OCI-LY7 (cell line): Measurements from ENCODE around the gene FOXP1.

Source experiments
- EZH2phosphoT487 ChIP-seq: fragments of 200-600 bp; sonication (generic); IDR thresholded peaks from 2 replicates; pipeline ENCODE4 v1.6.1; 2018; ENCODE audit warnings: low read depth, borderline replicate concordance, mild to moderate bottlenecking, mixed run types, antibody characterized with exemption, low read length, moderate library complexity, mixed read lengths
- TF ChIP-seq, protein P1 (sequence below): fragments of 200-600 bp; sonication (generic); conservative IDR thresholded peaks from 2 replicates; pipeline ENCODE4 v1.5.1; 2014; ENCODE audit warnings: mild to moderate bottlenecking, antibody characterized with exemption, low read length, moderate library complexity, mixed read lengths

- TF ChIP-seq, protein P1, sequence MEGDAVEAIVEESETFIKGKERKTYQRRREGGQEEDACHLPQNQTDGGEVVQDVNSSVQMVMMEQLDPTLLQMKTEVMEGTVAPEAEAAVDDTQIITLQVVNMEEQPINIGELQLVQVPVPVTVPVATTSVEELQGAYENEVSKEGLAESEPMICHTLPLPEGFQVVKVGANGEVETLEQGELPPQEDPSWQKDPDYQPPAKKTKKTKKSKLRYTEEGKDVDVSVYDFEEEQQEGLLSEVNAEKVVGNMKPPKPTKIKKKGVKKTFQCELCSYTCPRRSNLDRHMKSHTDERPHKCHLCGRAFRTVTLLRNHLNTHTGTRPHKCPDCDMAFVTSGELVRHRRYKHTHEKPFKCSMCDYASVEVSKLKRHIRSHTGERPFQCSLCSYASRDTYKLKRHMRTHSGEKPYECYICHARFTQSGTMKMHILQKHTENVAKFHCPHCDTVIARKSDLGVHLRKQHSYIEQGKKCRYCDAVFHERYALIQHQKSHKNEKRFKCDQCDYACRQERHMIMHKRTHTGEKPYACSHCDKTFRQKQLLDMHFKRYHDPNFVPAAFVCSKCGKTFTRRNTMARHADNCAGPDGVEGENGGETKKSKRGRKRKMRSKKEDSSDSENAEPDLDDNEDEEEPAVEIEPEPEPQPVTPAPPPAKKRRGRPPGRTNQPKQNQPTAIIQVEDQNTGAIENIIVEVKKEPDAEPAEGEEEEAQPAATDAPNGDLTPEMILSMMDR: no peak
- no peak for TF ChIP-seq EZH2phosphoT487
Measured at GRCh38 chr3:71136276-71136675, 447.3 kb downstream of the FOXP1 start.
